ENCODE results near the gene BCLAF1.
"Not testable (repeated sequence)": the region's sequence is repeated elsewhere in the genome, so short reads cannot be mapped to it uniquely, and the experiment has no call there.

DNA sequence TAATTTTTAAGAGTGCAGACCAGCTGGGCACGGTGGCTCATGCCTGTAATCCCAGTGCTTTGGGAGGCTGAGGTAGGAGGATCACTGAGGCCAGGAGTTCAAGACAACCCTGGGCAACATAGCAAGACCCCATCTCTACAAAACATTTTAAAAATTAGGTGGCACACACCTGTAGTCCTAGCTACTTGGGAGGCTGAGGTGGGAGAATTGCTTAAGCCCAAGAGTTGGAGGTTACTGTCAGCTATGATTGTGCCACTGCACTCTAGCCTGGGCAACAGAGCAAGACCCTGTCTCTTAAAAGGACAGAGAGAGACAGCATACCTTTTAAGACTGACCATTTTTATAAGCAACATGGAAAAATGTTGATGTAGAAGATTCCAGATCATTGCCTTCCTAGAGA, 18.8 kb upstream of the BCLAF1 start:
- TF ChIP-seq, protein P1, sequence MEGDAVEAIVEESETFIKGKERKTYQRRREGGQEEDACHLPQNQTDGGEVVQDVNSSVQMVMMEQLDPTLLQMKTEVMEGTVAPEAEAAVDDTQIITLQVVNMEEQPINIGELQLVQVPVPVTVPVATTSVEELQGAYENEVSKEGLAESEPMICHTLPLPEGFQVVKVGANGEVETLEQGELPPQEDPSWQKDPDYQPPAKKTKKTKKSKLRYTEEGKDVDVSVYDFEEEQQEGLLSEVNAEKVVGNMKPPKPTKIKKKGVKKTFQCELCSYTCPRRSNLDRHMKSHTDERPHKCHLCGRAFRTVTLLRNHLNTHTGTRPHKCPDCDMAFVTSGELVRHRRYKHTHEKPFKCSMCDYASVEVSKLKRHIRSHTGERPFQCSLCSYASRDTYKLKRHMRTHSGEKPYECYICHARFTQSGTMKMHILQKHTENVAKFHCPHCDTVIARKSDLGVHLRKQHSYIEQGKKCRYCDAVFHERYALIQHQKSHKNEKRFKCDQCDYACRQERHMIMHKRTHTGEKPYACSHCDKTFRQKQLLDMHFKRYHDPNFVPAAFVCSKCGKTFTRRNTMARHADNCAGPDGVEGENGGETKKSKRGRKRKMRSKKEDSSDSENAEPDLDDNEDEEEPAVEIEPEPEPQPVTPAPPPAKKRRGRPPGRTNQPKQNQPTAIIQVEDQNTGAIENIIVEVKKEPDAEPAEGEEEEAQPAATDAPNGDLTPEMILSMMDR (IDR thresholded peaks at IDR 0.05), result not testable (repeated sequence)
- TF ChIP-seq POLR2A, POLR2AphosphoS5 (IDR thresholded peaks at IDR 0.05): not testable (repeated sequence)
